SK-N-SH (cell line): Measurements from ENCODE around the gene CDC25B.

Experiments used
- CHD2 ChIP-seq: fragments of 150-350 bp; IDR thresholded peaks from 2 replicates; pipeline ENCODE4 v1.6.1; 2018; ENCODE audit warnings: low read length; ENCODE audit not compliant: partially characterized antibody
- CTCF ChIP-seq: fragments of 200-600 bp; sonication (generic); IDR thresholded peaks from 2 replicates; pipeline ENCODE4 v1.6.1; 2017; ENCODE audit warnings: antibody characterized with exemption, mild to moderate bottlenecking, moderate library complexity
- EP300 ChIP-seq, 2 experiments: IDR thresholded peaks; 2 replicates each; pipeline versions ENCODE4 v1.4.0 to v1.6.1; 2012; ENCODE audit warnings: borderline replicate concordance in 1 of 2, low read depth in 1 of 2, low read length in 1 of 2
- FOXJ3 ChIP-seq: sonication (generic); formaldehyde crosslinking; IDR thresholded peaks from 2 replicates; pipeline ENCODE4 v1.5.1; 2020; ENCODE audit warnings: mild to moderate bottlenecking, missing genetic modification reagents
- FOXM1 ChIP-seq: IDR thresholded peaks from 2 replicates; pipeline ENCODE4 v1.4.0; 2012; ENCODE audit warnings: low read depth, mild to moderate bottlenecking
- GATA2 ChIP-seq: sonication (generic); formaldehyde crosslinking; IDR thresholded peaks from 2 replicates; pipeline ENCODE4 v1.5.0; 2020; ENCODE audit warnings: mild to moderate bottlenecking, missing genetic modification reagents
- JUND ChIP-seq: IDR thresholded peaks from 2 replicates; pipeline ENCODE4 v1.4.0; 2012
- MAX ChIP-seq: IDR thresholded peaks from 2 replicates; pipeline ENCODE4 v1.4.0; 2012; ENCODE audit warnings: low read depth
- RAD21 ChIP-seq: IDR thresholded peaks from 2 replicates; pipeline ENCODE4 v1.6.1; 2012; ENCODE audit warnings: mild to moderate bottlenecking, low read length
- RCOR1 ChIP-seq: fragments of 150-350 bp; IDR thresholded peaks from 2 replicates; pipeline ENCODE4 v1.6.1; 2017; ENCODE audit warnings: antibody characterized with exemption, low read length
- RFX5 ChIP-seq: IDR thresholded peaks from 2 replicates; pipeline ENCODE4 v1.6.1; 2012; ENCODE audit warnings: mild to moderate bottlenecking, improper control_type of control experiment, low read length
- SIN3A ChIP-seq: IDR thresholded peaks from 2 replicates; pipeline ENCODE4 v1.6.1; 2012; ENCODE audit warnings: low read depth, mild to moderate bottlenecking, low read length, moderate library complexity, borderline replicate concordance

GRCh38 chr20:3828798-3829197, 32.7 kb downstream of the CDC25B start:
- no peak for TF ChIP-seq CTCF
- TF ChIP-seq MAX, result no peak
- TF ChIP-seq SIN3A, result no peak
- no peak for TF ChIP-seq RFX5
- no peak for TF ChIP-seq GATA2
- TF ChIP-seq CHD2, result no peak
- no peak for TF ChIP-seq EP300 (IDR thresholded peaks at IDR 0.05; ENCODE audit: borderline replicate concordance in 1 of 2, low read depth in 1 of 2, low read length in 1 of 2)
- no peak for TF ChIP-seq FOXJ3 (CRISPR knock-in tag)
- no peak for TF ChIP-seq RAD21
- TF ChIP-seq FOXM1, result no peak
- no peak for TF ChIP-seq RCOR1
- no peak for TF ChIP-seq JUND
